ENCODE results near the gene RAMP1. TPM values are rescaled to one million over a fixed set of nuclear protein-coding genes. Genes with fewer than 3 reads are reported as not detected.

RAMP1 gene
- total RNA-seq, 1 donor from 2014 or later: 21.8 TPM

DNA sequence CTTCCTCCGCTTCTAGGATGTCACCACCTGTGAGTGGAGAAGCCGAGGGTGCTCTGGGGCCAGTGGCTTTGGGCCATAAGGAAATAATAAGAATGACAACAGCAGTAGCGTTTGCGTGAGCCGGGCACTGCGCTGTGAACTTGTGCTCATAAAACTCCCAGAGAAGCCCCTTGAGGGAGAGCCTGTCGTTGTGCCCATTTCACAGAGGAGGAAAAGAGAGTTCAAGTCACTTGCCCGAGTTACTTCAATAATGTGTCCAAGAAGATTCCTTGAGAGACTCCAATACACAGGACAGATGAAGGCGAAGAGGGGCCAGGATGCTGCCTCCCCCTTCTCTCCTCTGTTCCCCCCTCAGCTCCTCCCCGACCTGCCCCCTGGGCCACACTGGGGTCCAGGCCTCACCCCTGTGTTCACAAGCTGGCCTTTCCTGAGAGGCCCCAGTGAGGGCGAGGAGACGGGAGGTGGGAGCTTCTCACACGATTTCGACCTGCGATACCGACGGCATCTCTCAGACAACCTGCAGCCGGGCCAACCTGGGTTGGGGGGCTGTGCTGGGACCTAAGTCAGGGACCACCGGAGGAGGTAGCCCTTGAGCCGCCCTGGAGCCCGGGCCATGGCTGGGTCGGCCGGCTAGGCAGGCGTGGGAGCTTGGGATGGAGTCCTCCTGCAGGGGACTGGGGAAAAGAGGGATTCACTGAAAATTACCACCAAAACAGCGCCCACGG, 53.9 kb downstream of the RAMP1 start:
- no peak for DNase-seq (ENCODE audit: low spot score)

GRCh38 chr2:237915576-237915975, 56.2 kb downstream of the RAMP1 start:
- peak; percentile 86 for DNase-seq (ENCODE audit: low spot score)

DNA sequence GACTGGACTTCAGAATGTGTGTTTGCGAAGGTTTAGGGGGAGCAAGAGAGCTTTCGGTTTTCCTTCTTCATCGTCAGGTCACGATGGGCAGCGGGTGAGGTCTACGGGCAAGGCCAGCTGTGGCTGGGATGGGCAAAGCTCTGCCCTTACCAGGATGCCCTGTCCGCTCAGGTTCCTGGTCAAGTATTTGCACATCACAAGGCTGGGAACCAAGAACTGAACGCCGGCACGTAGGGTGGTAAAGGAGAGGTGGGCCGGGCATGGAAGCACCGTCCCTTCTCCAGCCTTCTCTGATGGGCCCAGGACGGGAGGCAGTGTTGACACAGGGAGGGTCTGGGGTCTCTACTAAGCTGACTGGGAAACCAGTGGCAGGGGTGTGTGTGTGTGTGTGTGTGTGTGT, 56.9 kb downstream of the RAMP1 start:
- no peak for DNase-seq (ENCODE audit: low spot score)

DNA sequence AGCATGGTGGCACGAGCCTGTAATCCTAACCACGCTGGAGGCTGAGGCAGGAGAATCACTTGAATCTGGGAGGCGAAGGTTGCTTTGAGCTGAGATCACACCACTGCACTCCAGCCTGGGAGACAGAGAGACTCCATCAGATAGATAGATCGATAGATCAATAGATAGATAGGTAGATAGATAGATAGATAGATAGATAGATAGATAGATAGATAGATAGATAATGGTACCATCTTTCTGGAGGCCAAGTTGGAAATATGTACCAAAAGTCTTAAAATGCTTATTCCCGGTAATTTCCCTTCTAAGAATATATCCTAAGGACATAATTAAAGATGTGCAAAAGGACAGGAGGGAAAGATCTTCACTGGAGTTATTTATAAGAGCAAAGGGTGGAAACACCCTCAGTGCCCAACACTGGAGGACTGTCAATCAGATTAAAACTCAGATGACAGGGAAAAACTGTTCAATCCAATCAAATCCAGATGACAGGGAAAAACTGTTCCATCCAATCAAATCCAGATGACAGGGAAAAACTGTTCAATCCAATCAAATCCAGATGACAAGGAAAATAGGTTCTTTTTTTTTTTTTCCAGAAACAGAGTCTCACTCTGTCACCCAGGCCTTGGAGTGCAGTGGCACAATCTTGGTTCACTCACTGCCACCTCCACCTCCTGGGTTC, 58.4 kb downstream of the RAMP1 start:
- DNase-seq (ENCODE audit: low spot score): no peak

- no peak for DNase-seq (ENCODE audit: low spot score)
Observed at GRCh38 chr2:237919593-237919992, 60.2 kb downstream of the RAMP1 start.

GRCh38 chr2:237920673-237921072, 61.2 kb downstream of the RAMP1 start:
- no peak for DNase-seq (ENCODE audit: low spot score)

- no peak for DNase-seq (ENCODE audit: low spot score)
Observed at GRCh38 chr2:237921967-237922492, 62.6 kb downstream of the RAMP1 start.

DNA sequence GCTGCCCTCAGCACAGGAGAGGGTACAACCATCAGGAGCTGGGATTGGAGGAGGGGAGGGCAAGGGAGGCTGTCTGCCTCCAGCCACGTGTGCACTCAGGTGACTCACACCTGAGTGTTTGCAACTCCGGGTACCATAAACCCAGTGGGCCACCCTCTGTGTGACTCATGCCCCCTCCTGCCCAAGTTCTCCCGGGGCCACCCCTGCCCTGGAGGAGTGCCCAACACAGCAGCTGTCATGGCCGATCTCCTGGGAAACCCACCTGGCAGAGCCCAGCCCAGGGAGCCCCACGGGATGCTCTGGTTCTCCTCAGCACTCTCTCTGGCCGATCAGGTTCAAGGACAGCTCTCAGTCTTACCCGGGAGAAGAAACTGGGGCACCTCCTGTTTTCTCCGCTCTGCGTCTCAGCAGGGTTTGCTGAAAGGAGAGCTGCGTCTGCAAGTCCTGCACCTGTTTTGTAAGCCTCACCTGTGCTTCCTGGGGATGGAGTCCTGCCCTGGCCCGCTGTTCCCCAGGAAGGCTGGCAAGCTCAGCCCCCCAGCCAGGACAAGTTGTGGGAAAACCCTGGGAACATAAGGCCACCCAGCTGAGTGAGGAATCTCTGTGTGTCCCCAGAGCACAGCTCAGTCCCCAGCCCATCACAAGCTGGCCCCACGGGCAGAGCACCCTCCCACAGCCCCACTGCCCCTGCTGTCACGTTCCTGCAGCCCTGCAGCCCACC, 63.4 kb downstream of the RAMP1 start:
- DNase-seq (ENCODE audit: low spot score): no peak

GRCh38 chr2:237923481-237924163, 64.2 kb downstream of the RAMP1 start:
- DNase-seq (ENCODE audit: low spot score): peak; percentile 93

DNA sequence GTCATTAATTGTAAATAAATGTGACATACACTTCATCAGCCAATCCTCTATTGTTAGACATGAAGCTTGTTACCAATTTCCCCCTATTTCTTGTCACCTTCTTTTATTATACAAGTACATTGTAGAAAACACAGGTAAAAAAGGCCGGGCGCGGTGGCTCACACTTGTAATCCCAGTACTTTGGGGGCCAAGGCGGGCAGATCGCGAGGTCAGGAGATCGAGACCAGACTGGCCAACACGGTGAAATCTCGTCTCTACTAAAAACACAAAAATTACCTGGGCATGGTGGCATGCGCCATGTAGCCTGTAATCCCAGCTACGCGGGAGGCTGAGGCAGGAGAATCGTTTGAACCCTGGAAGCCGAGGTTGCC, 64.7 kb downstream of the RAMP1 start:
- no peak for DNase-seq (ENCODE audit: low spot score)

DNA sequence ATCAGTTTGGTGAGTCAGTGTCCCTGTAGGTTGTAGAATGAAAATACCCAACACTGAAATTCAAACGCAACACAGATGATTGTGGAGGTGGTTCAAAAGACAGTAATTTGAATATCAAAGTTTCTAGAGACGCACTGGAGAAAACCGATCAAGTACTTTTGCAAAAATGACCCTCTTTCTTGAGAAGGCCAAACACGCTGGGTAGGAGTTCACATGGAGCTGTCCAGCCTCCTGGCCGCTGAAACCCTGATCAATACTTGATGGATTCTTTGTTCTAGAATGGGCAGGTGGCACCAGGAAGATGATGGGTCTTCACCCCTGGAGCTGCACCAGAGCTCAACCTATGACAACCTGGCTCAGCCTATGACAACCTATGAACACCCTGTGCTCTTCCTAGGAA, 67.7 kb downstream of the RAMP1 start:
- DNase-seq (ENCODE audit: low spot score): no peak

- no peak for DNase-seq (ENCODE audit: low spot score)
Observed at GRCh38 chr2:237927986-237928385, 68.6 kb downstream of the RAMP1 start.

- DNase-seq (ENCODE audit: low spot score): no peak
Observed at GRCh38 chr2:237929979-237930378, 70.6 kb downstream of the RAMP1 start.

- DNase-seq (ENCODE audit: low spot score): no peak
Observed at GRCh38 chr2:237931205-237931721, 71.8 kb downstream of the RAMP1 start.

GRCh38 chr2:237932731-237933131, 73.3 kb downstream of the RAMP1 start:
- no peak for DNase-seq (ENCODE audit: low spot score)

GRCh38 chr2:237934186-237934585, 74.8 kb downstream of the RAMP1 start:
- no peak for DNase-seq (ENCODE audit: low spot score)

DNA sequence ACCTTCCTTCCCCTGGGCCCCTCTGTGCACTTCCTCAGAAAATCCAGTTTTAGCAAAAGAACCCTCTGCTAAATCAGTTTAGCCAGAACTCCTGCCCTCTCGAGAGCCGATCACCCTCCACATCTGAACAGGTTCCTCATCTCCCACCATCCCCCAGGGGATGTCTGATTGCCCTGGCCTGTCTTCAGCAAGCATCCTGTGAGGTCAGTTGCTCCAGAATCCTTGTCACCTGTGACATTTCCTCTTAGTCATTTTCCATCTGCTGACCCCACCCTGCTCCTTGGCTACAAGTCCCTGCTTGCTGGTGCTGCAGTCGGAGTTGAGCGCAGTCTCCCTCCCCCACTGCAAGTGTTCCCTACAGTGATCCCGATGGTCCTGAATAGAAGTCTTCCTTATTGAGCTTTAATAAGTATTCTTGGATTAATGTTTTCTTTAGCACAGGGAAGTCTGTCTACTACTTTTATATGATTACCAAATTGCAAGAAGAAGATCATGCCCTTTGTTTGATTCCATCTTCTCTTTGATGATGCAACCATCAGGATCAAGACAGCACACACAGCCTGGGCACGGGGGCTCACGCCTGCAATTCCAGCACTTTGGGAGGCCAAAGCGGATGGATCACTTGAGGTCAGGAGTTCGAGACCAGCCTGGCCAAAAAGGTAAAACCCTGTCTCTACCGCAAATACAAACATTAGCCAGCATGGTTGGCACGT, 76.5 kb downstream of the RAMP1 start:
- no peak for DNase-seq (ENCODE audit: low spot score)

GRCh38 chr2:237939251-237939650, 79.8 kb downstream of the RAMP1 start:
- DNase-seq (ENCODE audit: low spot score): no peak

DNA sequence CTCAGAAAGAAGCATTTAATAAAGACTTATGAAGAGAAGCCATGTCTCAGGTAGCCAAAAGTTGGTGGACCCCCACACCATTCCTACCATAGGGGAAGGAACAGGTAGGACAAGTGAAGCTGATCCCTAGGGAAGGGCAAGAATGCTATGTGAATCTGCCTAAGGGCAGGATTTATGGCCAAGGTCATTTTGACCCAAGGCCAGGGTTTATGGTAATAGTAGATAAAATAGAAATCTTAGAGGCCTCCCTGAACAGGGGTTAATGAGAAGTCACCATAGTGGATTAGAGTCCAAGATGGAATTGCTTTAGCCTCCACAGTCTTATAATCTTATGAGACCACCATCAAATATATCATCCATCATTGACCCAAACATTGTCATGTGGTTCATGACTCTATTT, 81.4 kb downstream of the RAMP1 start:
- DNase-seq (ENCODE audit: low spot score): no peak

DNA sequence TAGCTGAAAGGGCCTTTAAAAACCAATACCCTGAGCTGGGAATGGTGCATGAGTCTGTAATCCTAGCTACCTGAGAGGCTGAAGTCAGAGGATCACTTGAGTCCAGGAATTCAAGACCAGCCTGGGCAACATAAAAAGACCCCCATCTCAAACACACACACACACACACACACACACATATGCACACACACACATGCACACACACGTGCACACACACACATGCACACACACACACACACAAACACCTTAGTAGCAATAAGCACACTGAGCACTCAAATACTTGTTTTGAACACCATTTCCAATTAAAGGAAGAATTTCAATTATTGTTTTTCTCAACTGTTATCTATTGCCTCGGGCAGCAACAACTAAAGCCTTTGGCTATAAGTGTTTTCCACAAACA, 81.8 kb downstream of the RAMP1 start:
- DNase-seq (ENCODE audit: low spot score): no peak

GRCh38 chr2:237942513-237942899, 83.1 kb downstream of the RAMP1 start:
- DNase-seq (ENCODE audit: low spot score): no peak

All from mesenteric fat pad (tissue), 1 donor.